A673 (cell line): ENCODE results near the gene KMT2D. TPM values are rescaled to one million over a fixed set of nuclear protein-coding genes. Genes with fewer than 3 reads are reported as not detected.

Source experiments
- BruUV-seq: library from RNA; stranded (reverse); fragments of 400-500 nt; replicated peaks from 2 replicates; lab custom pipeline; 2021; lab: Mats Ljungman, UMichigan
- CTCF ChIA-PET: fragments of 300-600 bp; sonication (Branson Sonifier 250); formaldehyde crosslinking; loops from one replicate; lab custom pipeline; 2022; ENCODE audit warnings: antibody characterized with exemption; lab: Charles Lee
- POLR2A ChIA-PET: fragments of 300-600 bp; sonication (Branson Sonifier 250); formaldehyde crosslinking; loops from one replicate; lab custom pipeline; 2022; ENCODE audit warnings: antibody characterized with exemption; ENCODE audit not compliant: low non-redundant PET; lab: Charles Lee
- DNase-seq: peaks from one replicate; pipeline ENCODE4 v3.0.0-alpha.2; 2015; ENCODE audit warnings: low spot score
- H3K27ac ChIP-seq: fragments of 200-600 bp; sonication (generic); 2 replicates; pipeline ENCODE4 v1.5.1; 2016; ENCODE audit warnings: mixed run types, low read depth, mild to moderate bottlenecking, mixed read lengths, antibody characterized with exemption, low read length; ENCODE audit not compliant: poor library complexity, severe bottlenecking
- H3K27me3 ChIP-seq: fragments of 200-600 bp; sonication (generic); replicated peaks from 2 replicates; pipeline ENCODE4 v1.6.1; 2017; ENCODE audit warnings: mixed run types, low read depth, mild to moderate bottlenecking, mixed read lengths, antibody characterized with exemption, low read length; ENCODE audit not compliant: insufficient read depth, poor library complexity
- H3K36me3 ChIP-seq: fragments of 200-600 bp; sonication (generic); 2 replicates; pipeline ENCODE4 v1.6.1; 2016; ENCODE audit warnings: mixed run types, mild to moderate bottlenecking, mixed read lengths, antibody characterized with exemption, low read length; ENCODE audit not compliant: insufficient read depth, poor library complexity, severe bottlenecking
- H3K4me1 ChIP-seq: fragments of 200-600 bp; sonication (generic); 2 replicates; pipeline ENCODE4 v1.6.1; 2017; ENCODE audit warnings: mixed run types, mild to moderate bottlenecking, mixed read lengths, antibody characterized with exemption, low read length; ENCODE audit not compliant: insufficient read depth, poor library complexity, severe bottlenecking
- H3K4me3 ChIP-seq: fragments of 200-600 bp; sonication (generic); 2 replicates; pipeline ENCODE4 v1.5.1; 2016; ENCODE audit warnings: low read depth, mixed run types, mild to moderate bottlenecking, mixed read lengths, low read length; ENCODE audit not compliant: poor library complexity, severe bottlenecking
- H3K9me3 ChIP-seq: fragments of 200-600 bp; sonication (generic); 2 replicates; pipeline ENCODE4 v1.6.1; 2016; ENCODE audit warnings: mixed run types, low read depth, mild to moderate bottlenecking, mixed read lengths, antibody characterized with exemption, low read length; ENCODE audit not compliant: poor library complexity, severe bottlenecking
- EZH2 ChIP-seq: fragments of 200-600 bp; sonication (generic); IDR thresholded peaks from 2 replicates; pipeline ENCODE4 v1.6.1; 2017; ENCODE audit warnings: borderline replicate concordance, low read depth, mild to moderate bottlenecking, mixed read lengths, antibody characterized with exemption, low read length; ENCODE audit not compliant: poor library complexity, severe bottlenecking
- intact Hi-C: fragments of 100-400 bp; cut with micrococcal nuclease; formaldehyde crosslinking; loops from one replicate; pipeline ENCODE4 v1.10.0; 2022; ENCODE audit not compliant: unreplicated experiment
- total RNA-seq: library from RNA; stranded (reverse); gene quantifications from 2 replicates; pipeline ENCODE4 v1.2.3, GENCODE V29; 2021
- TF ChIP-seq, protein P1 (sequence below): fragments of 300-800, 200-600 bp; sonication (generic); conservative IDR thresholded peaks from 2 replicates; pipeline ENCODE4 v1.5.1; 2017; ENCODE audit warnings: low read depth, mild to moderate bottlenecking, antibody characterized with exemption, low read length, moderate library complexity, mixed read lengths

Gene KMT2D
- total RNA-seq, 1 experiment from 2014 or later = 138 TPM

DNA sequence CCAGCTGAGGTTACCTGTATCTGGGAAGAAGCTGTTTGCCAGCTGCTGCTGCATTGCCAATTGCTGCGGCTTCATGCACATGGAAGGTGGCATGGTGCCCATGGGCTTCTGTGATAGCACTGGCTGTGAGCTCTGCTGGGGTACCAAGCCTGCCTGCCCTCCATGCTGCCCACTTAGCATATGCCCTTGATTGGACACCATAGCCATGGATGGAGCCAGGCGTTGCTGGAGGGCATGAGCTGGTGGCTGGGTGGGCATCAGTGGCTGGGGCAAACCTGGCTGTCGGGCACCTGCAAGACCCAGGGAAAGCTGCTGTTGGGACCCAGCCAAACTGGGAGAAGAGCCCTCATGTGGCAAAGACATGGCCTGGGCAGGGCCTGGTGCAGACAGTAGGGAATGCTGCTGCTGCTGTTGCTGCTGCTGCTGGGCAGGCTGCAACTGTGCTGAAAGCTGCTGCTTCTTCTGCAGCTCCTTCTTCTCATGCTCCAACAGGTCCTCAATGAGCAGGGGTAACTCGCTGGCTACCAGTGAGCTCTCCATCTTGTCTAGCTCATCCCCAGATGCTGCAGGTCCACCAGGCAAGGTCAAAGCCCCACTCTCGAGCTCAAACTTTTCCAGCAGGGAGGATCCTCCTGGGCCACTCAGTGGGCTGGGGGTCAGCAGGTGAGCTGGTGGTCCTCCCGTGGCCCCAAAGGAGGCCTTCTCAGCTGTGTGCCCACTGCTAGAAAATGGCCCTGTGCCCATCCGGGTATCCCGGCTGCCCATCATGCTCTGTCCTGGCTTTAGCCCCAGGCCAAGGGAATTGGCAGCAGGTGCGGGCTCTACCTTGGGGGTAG lies 23.3 kb downstream of the KMT2D start:
- intact Hi-C loops = no loop called here
- H3K4me1 ChIP-seq = no peaks in the 10 kb centered on the region
- no peak overlapping the region for H3K27ac ChIP-seq
- ChIA-PET POLR2A (no interaction called here), CTCF (interaction anchor here (0.6 kb wide), 1 partner anchor 272 kb away, joined by 3 read pairs; no protein-coding TSS in a partner anchor)
- no peaks in the 10 kb centered on the region for H3K9me3 ChIP-seq
- H3K36me3 ChIP-seq = peaks cover 96% of the 10 kb centered on the region
- BruUV-seq = no TSS peak
- no peaks in the 10 kb centered on the region for H3K27me3 ChIP-seq
- no peak for DNase-seq
- H3K4me3 ChIP-seq = no peak overlapping the region
- TF ChIP-seq, protein P1, sequence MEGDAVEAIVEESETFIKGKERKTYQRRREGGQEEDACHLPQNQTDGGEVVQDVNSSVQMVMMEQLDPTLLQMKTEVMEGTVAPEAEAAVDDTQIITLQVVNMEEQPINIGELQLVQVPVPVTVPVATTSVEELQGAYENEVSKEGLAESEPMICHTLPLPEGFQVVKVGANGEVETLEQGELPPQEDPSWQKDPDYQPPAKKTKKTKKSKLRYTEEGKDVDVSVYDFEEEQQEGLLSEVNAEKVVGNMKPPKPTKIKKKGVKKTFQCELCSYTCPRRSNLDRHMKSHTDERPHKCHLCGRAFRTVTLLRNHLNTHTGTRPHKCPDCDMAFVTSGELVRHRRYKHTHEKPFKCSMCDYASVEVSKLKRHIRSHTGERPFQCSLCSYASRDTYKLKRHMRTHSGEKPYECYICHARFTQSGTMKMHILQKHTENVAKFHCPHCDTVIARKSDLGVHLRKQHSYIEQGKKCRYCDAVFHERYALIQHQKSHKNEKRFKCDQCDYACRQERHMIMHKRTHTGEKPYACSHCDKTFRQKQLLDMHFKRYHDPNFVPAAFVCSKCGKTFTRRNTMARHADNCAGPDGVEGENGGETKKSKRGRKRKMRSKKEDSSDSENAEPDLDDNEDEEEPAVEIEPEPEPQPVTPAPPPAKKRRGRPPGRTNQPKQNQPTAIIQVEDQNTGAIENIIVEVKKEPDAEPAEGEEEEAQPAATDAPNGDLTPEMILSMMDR = no peak
- TF ChIP-seq EZH2 = no peak

DNA sequence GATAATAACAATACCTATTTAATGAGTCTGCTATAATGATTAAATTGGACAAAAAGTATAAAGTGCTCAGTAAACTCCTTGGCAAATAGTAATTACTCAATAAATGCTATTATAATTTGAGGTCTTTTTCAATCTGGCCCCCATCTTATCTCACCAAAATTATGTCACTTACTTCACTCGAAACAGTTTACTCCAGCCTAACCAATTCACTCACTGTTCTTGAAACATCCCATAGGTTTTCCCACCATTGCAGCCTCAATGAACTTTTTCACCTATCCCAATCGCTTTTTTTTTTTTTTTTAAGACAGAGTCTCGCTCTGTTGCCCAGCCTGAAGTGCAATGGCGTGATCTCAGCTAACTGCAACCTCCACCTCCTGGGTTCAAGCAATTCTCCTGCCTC lies 24.6 kb downstream of the KMT2D start:
- no peak for TF ChIP-seq EZH2
- TF ChIP-seq, protein P1 = no peak
- H3K4me1 ChIP-seq = no peaks in the 10 kb centered on the region
- no peak for DNase-seq
- H3K9me3 ChIP-seq = no peaks in the 10 kb centered on the region
- H3K36me3 ChIP-seq = peaks cover 96% of the 10 kb centered on the region
- H3K27ac ChIP-seq = no peak overlapping the region
- H3K4me3 ChIP-seq = no peak overlapping the region
- ChIA-PET CTCF (no interaction called here), POLR2A (interaction anchor here (0.6 kb wide), 1 partner anchor 11 kb away, joined by 7 read pairs; no protein-coding TSS in a partner anchor)
- BruUV-seq = no TSS peak
- H3K27me3 ChIP-seq = no peaks in the 10 kb centered on the region
- intact Hi-C loops = no loop called here

DNA sequence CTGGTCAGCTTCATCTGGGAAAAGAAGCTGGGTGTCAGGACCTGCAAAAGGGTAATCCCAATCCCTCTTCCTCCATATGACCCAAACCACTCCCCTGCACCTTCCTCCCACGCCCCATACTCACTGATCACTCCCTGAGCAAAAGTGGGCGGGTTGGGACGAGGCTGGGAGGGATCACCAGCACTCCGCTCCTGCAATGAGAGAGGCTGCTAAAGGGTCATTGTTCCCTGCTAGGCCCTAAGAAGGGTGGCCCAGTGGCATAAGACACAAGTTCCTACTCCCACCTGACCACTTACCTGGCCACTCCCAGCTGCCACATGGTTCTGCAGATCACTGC lies 26.3 kb downstream of the KMT2D start:
- CTCF ChIA-PET = no interaction called here

More for the DNA sequence above, 26.3 kb downstream of the KMT2D start:
- POLR2A ChIA-PET = no interaction called here
- no peaks in the 10 kb centered on the region for H3K9me3 ChIP-seq
- intact Hi-C loops = no loop called here
- no peak overlapping the region for H3K4me3 ChIP-seq
- H3K27ac ChIP-seq = no peak overlapping the region
- BruUV-seq = no TSS peak
- TF ChIP-seq, protein P1 = no peak
- no peak for DNase-seq
- no peaks in the 10 kb centered on the region for H3K4me1 ChIP-seq
- H3K36me3 ChIP-seq = peaks cover 96% of the 10 kb centered on the region
- H3K27me3 ChIP-seq = no peaks in the 10 kb centered on the region
